Measurements from ENCODE around the gene NAALADL2.
"Not testable (repeated sequence)": the region's sequence is repeated elsewhere in the genome, so short reads cannot be mapped to it uniquely, and the experiment has no call there.

Gene NAALADL2

DNA sequence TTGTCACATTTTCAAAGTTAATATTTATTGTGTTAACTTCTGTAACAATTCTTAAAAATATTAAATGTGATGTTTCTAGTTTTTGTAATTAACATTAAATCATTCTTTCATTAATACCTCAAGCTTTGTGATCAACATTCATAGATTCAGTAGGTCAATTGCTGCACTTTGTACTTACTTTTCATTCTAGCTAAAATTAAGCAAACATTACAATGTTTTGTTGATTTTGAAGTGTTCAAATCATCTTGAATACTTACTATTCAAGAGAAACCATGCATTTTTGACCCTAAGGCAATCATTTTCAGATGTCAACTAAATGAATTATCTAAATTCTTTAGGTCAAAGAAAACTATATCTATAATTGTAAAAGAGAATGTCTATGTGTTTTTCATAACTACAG lies 933.1 kb downstream of the NAALADL2 start:
- H3K9ac ChIP-seq (ENCODE audit: insufficient read length), result no peak overlapping the region
- no peak overlapping the region for H3K4me3 ChIP-seq
- H3K9me3 ChIP-seq (ENCODE audit: low read depth, low read length), result no peaks in the 10 kb centered on the region
- TF ChIP-seq POLR2AphosphoS5 (IDR thresholded peaks at IDR 0.05; ENCODE audit: borderline replicate concordance, low read depth, low read length) (no peak), EZH2 (IDR thresholded peaks at IDR 0.05) (no peak), FOXP2 (optimal IDR thresholded peaks at IDR 0.05; ENCODE audit: control extremely low read depth, extremely low read length, insufficient read depth) (no peak)
- H3K27ac ChIP-seq, result no peak overlapping the region
- H3K36me3 ChIP-seq (ENCODE audit: insufficient read depth, low read length), result no peaks in the 10 kb centered on the region
- DNase-seq (ENCODE audit: low read depth, low spot score), result no peak

DNA sequence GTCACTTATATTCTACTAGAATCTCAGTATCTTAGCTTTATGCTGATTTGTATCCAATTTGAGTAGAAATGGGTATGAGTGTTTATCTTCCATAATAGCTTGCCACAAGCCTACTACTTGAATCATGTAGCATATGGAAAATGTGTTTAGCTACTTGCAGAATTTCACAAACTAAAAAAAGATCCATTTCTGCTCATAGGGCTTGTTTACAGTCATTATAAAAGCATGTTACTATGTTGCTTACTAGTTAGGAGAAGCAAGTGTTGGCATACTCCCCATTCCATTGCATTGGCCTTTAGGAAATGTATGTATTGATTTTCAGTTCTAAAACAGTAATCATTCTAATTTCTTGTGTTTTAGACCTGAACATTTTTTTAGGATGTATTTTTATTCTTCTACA lies 939.2 kb downstream of the NAALADL2 start:
- no peak for DNase-seq (ENCODE audit: low read depth, low spot score)

DNA sequence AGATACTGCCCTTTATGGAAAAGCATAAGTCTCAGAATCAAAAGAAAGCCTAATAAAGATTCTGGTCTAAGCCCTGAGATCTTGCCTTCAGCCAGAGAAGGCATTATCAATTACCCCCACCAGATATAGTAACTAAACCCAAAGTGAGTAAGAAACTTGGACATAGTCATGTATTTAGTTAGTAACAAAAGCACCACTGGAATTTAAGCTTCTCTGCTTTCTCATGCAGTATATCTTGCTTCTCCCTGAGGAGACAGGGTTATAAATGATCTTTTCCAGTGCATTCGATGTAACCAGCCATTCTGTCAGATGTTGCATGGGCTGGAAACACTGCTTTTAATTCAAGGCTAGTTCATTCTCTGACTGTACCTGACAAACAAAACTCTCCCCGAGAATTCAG lies 946.7 kb downstream of the NAALADL2 start:
- no peak overlapping the region for H3K27ac ChIP-seq
- no peak overlapping the region for H3K4me3 ChIP-seq
- no peak overlapping the region for H3K9ac ChIP-seq (ENCODE audit: insufficient read length)
- no peaks in the 10 kb centered on the region for H3K36me3 ChIP-seq (ENCODE audit: insufficient read depth, low read length)
- TF ChIP-seq EZH2 (IDR thresholded peaks at IDR 0.05), result no peak
- TF ChIP-seq POLR2AphosphoS5 (IDR thresholded peaks at IDR 0.05; ENCODE audit: borderline replicate concordance, low read depth, low read length), result no peak
- no peak for TF ChIP-seq FOXP2 (optimal IDR thresholded peaks at IDR 0.05; ENCODE audit: control extremely low read depth, extremely low read length, insufficient read depth)
- H3K9me3 ChIP-seq (ENCODE audit: low read depth, low read length), result no peaks in the 10 kb centered on the region
- DNase-seq (ENCODE audit: low read depth, low spot score), result no peak

More for the DNA sequence above, 939.2 kb downstream of the NAALADL2 start:
- Histone ChIP-seq H3K36me3 (ENCODE audit: insufficient read depth, low read length) (no peaks in the 10 kb centered on the region), H3K9me3 (ENCODE audit: low read depth, low read length) (no peaks in the 10 kb centered on the region), H3K27ac (no peak overlapping the region), H3K4me3 (no peak overlapping the region), H3K9ac (ENCODE audit: insufficient read length) (no peak overlapping the region)
- TF ChIP-seq POLR2AphosphoS5 (IDR thresholded peaks at IDR 0.05; ENCODE audit: borderline replicate concordance, low read depth, low read length) (no peak), FOXP2 (optimal IDR thresholded peaks at IDR 0.05; ENCODE audit: control extremely low read depth, extremely low read length, insufficient read depth) (no peak), EZH2 (IDR thresholded peaks at IDR 0.05) (no peak)

DNA sequence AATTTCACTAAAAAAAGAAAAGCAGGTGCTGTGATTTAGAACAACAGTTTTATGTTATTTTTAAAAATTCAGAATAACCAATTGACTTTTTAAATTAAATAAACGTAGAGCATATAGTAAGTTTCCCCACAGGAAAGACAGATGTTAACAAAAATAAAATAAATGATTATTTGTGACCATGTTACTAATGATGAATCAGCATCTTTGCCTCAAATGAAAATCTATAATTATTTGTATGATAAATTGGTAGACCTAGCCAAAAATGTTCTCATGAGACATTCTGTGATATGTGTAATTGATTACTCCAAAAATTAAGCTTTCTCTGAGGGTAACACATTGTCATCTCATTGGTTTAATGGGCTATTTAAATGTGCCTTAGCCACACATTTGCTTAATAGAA lies 948.0 kb downstream of the NAALADL2 start:
- Histone ChIP-seq H3K9me3 (ENCODE audit: low read depth, low read length) (no peaks in the 10 kb centered on the region), H3K36me3 (ENCODE audit: insufficient read depth, low read length) (no peaks in the 10 kb centered on the region), H3K4me3 (no peak overlapping the region), H3K9ac (ENCODE audit: insufficient read length) (no peak overlapping the region), H3K27ac (no peak overlapping the region)
- no peak for TF ChIP-seq EZH2 (IDR thresholded peaks at IDR 0.05)
- no peak for TF ChIP-seq FOXP2 (optimal IDR thresholded peaks at IDR 0.05; ENCODE audit: control extremely low read depth, extremely low read length, insufficient read depth)
- no peak for TF ChIP-seq POLR2AphosphoS5 (IDR thresholded peaks at IDR 0.05; ENCODE audit: borderline replicate concordance, low read depth, low read length)
- no peak for DNase-seq (ENCODE audit: low read depth, low spot score)

DNA sequence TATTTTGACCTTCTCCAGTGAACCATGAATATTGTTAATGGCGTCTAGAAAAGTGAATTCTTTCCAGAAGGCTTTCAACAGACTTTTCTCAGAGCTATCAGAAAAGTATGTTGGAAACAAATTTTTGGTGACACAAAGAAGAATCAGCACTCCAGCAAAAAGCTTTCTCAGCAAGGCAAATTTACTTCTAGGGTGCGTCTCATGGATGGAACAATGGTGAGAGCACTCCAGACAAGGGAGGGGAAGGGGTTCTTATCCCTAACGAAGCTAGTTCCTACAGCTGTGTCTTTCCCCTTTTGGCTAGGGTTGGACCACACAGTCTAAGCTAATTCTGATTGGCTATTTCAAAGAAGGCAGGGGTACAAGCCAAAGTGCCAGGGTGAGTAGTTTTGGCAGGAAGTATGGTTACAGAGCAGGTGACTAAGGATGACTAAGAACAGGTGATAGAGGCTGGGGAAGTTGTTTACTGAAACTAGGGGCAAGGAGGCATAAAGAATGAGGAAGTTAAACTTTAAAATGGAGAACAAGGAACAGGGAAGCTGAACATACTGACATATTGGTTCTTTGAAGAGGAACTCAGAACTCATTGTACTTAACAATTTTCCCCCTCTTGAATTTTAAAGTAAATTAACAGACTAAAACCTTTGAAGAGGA lies 959.8 kb downstream of the NAALADL2 start:
- peaks cover 5% of the 10 kb centered on the region; the same call in 1 of the 2 replicates for H3K9me3 ChIP-seq (ENCODE audit: low read depth, low read length)
- no peak overlapping the region for H3K4me3 ChIP-seq
- H3K9ac ChIP-seq (ENCODE audit: insufficient read length), result no peak overlapping the region
- no peak for TF ChIP-seq POLR2AphosphoS5 (IDR thresholded peaks at IDR 0.05; ENCODE audit: borderline replicate concordance, low read depth, low read length)
- no peak for TF ChIP-seq EZH2 (IDR thresholded peaks at IDR 0.05)
- no peak for TF ChIP-seq FOXP2 (optimal IDR thresholded peaks at IDR 0.05; ENCODE audit: control extremely low read depth, extremely low read length, insufficient read depth)
- no peak for DNase-seq (ENCODE audit: low read depth, low spot score)
- H3K36me3 ChIP-seq (ENCODE audit: insufficient read depth, low read length), result no peaks in the 10 kb centered on the region
- no peak overlapping the region for H3K27ac ChIP-seq

DNA sequence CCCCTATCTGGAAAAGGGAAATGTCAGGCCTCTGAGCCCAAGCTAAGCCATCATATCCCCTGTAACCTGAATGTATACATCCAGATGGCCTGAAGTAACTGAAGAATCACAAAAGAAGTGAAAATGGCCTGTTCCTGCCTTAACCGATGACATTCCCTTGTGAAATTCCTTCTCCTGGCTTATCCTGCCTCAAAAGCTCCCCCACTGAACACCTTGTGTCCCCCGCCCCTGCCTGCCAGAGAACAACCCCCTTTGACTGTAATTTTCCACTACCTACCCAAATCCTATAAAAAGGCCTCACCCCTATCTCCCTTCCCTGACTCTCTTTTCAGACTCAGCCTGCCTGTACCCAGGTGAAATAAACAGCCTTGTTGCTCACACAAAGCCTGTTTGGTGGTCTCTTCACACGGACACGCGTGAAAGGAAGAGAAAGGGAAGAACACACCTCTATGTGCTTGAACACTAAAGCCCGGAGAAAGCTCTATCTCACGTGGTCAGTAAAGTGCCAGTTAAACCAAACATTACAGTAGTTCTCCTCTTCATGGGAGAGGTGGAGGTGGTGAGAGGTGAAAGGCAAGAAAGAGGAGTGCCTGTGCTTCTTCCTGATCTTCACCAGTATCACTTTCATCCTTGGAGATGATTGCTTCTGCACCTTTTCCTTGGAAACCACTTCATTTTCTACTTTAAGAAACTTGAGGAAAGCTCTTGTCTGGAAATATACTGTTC lies 963.8 kb downstream of the NAALADL2 start:
- H3K4me3 ChIP-seq; H3K9ac ChIP-seq (ENCODE audit: insufficient read length); H3K9me3 ChIP-seq (ENCODE audit: low read depth, low read length); H3K27ac ChIP-seq; H3K36me3 ChIP-seq (ENCODE audit: insufficient read depth, low read length); DNase-seq (ENCODE audit: low read depth, low spot score): not testable (repeated sequence)

DNA sequence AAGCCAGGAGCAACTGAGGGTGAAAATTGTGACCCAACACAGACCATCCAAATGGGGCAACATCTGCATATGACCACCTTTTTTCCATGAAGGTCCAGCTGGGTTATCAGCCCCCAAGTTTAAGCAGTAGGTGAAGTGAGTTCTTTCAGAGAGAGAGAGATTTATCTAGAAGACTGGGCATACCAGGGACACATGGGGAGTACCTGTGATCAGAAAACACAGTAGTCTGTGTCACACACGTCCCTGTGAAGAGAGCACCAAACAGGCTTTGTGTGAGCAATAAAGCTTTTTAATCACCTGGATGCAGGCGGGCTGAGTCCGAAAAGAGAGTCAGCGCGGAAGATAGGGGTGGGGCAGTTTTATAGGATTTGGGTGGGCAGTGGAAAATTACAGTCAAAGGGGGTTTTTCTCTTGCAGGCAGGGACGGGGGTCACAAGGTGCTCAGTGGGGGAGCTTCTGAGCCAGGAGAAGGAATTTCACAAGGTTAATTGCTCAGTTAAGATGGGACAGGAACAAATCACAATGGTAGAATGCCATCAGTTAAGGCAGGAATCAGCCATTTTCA lies 966.0 kb downstream of the NAALADL2 start:
- not testable (repeated sequence) for H3K36me3 ChIP-seq (ENCODE audit: insufficient read depth, low read length); H3K4me3 ChIP-seq; H3K9ac ChIP-seq (ENCODE audit: insufficient read length); H3K9me3 ChIP-seq (ENCODE audit: low read depth, low read length); H3K27ac ChIP-seq; DNase-seq (ENCODE audit: low read depth, low spot score)

DNA sequence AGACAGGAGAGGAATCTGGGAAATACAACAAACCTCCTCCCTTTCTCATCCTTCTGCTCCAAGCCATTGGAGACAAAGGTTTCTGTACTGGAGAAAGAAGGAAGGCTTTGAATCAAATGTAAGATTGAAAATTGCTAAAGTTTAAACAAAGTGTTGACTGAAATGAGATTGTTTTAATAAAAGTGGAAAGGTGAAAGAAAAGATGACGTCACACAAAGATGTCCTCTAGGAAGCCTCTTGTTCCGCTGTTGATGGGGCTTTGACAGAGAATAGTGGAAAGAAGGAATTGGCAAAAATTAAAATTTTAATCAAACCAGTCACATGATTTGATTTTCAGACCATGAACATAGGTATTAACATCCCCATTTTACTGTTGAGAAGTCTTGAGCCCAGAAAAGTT lies 967.6 kb downstream of the NAALADL2 start:
- Histone ChIP-seq H3K9ac (ENCODE audit: insufficient read length) (no peak overlapping the region), H3K4me3 (no peak overlapping the region), H3K9me3 (ENCODE audit: low read depth, low read length) (no peaks in the 10 kb centered on the region), H3K36me3 (ENCODE audit: insufficient read depth, low read length) (no peaks in the 10 kb centered on the region), H3K27ac (no peak overlapping the region)
- no peak for DNase-seq (ENCODE audit: low read depth, low spot score)
- TF ChIP-seq FOXP2 (optimal IDR thresholded peaks at IDR 0.05; ENCODE audit: control extremely low read depth, extremely low read length, insufficient read depth), result no peak
- TF ChIP-seq EZH2 (IDR thresholded peaks at IDR 0.05), result no peak
- TF ChIP-seq POLR2AphosphoS5 (IDR thresholded peaks at IDR 0.05; ENCODE audit: borderline replicate concordance, low read depth, low read length), result no peak

DNA sequence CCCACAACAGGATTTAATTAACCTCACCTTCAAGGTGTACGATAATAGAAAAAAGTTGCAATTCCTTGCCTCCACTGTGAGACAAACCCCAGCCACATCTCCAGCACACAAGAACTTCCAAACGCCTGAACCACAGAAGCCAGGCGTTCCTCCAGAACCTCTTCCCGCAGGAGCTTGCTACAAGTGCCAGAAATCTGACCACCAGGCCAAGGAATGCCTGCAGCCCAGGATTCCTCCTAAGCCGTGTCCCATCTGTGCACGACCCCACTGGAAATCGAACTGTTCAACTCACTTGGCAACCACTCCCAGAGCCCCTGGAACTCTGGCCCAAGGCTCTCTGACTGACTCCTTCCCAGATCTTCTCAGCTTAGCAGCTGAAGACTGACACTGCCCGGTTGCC lies 970.7 kb downstream of the NAALADL2 start:
- DNase-seq (ENCODE audit: low read depth, low spot score); H3K9me3 ChIP-seq (ENCODE audit: low read depth, low read length); H3K9ac ChIP-seq (ENCODE audit: insufficient read length); H3K4me3 ChIP-seq; H3K27ac ChIP-seq; H3K36me3 ChIP-seq (ENCODE audit: insufficient read depth, low read length): not testable (repeated sequence)

DNA sequence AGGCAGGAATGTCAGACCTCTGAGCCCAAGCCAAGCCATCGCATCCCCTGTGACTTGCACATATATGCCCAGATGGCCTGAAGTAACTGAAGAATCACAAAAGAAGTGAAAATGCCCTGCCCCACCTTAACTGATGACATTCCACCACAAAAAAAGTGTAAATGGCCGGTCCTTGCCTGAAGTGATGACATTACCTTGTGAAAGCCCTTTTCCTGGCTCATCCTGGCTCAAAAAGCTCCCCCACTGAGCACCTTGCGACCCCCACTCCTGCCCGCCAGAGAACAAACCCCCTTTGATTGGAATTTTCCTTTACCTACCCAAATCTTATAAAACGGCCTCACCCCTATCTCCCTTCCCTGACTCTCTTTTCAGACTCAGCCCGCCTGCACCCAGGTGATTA lies 976.6 kb downstream of the NAALADL2 start:
- not testable (repeated sequence) for H3K4me3 ChIP-seq; H3K9me3 ChIP-seq (ENCODE audit: low read depth, low read length); DNase-seq (ENCODE audit: low read depth, low spot score); H3K9ac ChIP-seq (ENCODE audit: insufficient read length); H3K36me3 ChIP-seq (ENCODE audit: insufficient read depth, low read length); H3K27ac ChIP-seq
